Upper lobe of right lung (tissue), 1 donor: Measurements from ENCODE around the gene PPM1E. TPM values are rescaled to one million over a fixed set of nuclear protein-coding genes. Genes with fewer than 3 reads are reported as not detected.

ENCODE experiments used
- ATAC-seq: fragments of 200-7000 bp; cut with Tn5 transposase; one replicate; pipeline ENCODE4 v1.9.1; 2020; ENCODE audit warnings: mild to moderate bottlenecking, moderate library complexity
- DNase-seq: peaks from one replicate; pipeline ENCODE4 v3.0.0-alpha.2; 2020
- H3K27ac ChIP-seq: fragments of 200-600 bp; one replicate; pipeline ENCODE4 v1.8.0; 2022
- H3K27me3 ChIP-seq: fragments of 200-600 bp; one replicate; pipeline ENCODE4 v1.8.0; 2022; ENCODE audit warnings: mild to moderate bottlenecking
- H3K36me3 ChIP-seq: fragments of 200-600 bp; one replicate; pipeline ENCODE4 v1.8.0; 2022
- H3K4me1 ChIP-seq: fragments of 200-600 bp; one replicate; pipeline ENCODE4 v1.8.0; 2022
- H3K4me3 ChIP-seq: fragments of 200-600 bp; one replicate; pipeline ENCODE4 v1.8.0; 2022; ENCODE audit warnings: mild to moderate bottlenecking
- H3K9me3 ChIP-seq: fragments of 200-600 bp; one replicate; pipeline ENCODE4 v1.8.0; 2022
- CTCF ChIP-seq: fragments of 200-600 bp; IDR thresholded peaks from one replicate; pipeline ENCODE4 v1.8.0; 2022; ENCODE audit warnings: antibody characterized with exemption
- intact Hi-C: fragments of 100-400 bp; cut with DNase I; formaldehyde crosslinking; loops from one replicate; pipeline ENCODE4 v1.11.0; 2022
- total RNA-seq: library from RNA; stranded (reverse); fragmentation: NEBNext Ultra II Directional; extraction: Animal tissue kit (Norgen Biotek cat#: 25700); gene quantifications from one replicate; pipeline ENCODE4 v1.2.1, GENCODE V29; 2021
- donor health status: DM: no; HTN: yes; CAD: no; lungs with severe emphysema.

The PPM1E gene
- total RNA-seq, 1 donor from 2014 or later: not detected

- intact Hi-C loops: loop anchor here (10.0 kb wide), 1 partner anchor 467 kb away; no protein-coding TSS in a partner anchor
- Histone ChIP-seq H3K36me3 (no peaks in the 10 kb centered on the region), H3K27me3 (no peaks in the 10 kb centered on the region), H3K9me3 (no peaks in the 10 kb centered on the region), H3K4me3 (no peak overlapping the region), H3K4me1 (no peaks in the 10 kb centered on the region), H3K27ac (peak overlapping the region; percentile 58)
- no peak for TF ChIP-seq CTCF
- peak; percentile 94 for ATAC-seq
- no peak for DNase-seq
These were observed 236.2 kb downstream of the PPM1E start for GRCh38 chr17:58991718-58992331.

DNA sequence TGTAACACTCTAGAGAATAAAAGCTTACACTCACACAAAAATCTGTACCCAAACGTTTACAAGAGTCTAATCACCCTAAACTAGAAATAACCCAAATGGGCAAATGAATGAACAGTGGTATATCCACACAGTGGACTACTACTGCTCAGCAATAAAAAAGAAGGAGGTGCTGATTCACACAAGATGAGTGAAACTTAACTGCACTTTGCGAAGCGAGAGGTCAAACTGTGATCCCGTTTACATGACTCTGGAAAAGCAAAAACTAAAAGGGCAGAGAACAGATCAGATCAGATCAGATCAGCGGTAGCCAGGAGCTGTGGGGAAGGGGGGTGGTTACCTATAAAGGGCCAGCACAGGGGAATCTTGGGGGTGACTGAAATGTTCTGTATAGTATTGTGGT lies 237.7 kb downstream of the PPM1E start:
- DNase-seq: no peak
- H3K4me3 ChIP-seq: no peak overlapping the region
- no peak for TF ChIP-seq CTCF
- no peak overlapping the region for H3K27ac ChIP-seq
- H3K4me1 ChIP-seq: no peaks in the 10 kb centered on the region
- no peaks in the 10 kb centered on the region for H3K9me3 ChIP-seq
- no peaks in the 10 kb centered on the region for H3K36me3 ChIP-seq
- intact Hi-C loops: loop anchor here (10.0 kb wide), 1 partner anchor 469 kb away; no protein-coding TSS in a partner anchor
- ATAC-seq: no peak
- H3K27me3 ChIP-seq: no peaks in the 10 kb centered on the region

DNA sequence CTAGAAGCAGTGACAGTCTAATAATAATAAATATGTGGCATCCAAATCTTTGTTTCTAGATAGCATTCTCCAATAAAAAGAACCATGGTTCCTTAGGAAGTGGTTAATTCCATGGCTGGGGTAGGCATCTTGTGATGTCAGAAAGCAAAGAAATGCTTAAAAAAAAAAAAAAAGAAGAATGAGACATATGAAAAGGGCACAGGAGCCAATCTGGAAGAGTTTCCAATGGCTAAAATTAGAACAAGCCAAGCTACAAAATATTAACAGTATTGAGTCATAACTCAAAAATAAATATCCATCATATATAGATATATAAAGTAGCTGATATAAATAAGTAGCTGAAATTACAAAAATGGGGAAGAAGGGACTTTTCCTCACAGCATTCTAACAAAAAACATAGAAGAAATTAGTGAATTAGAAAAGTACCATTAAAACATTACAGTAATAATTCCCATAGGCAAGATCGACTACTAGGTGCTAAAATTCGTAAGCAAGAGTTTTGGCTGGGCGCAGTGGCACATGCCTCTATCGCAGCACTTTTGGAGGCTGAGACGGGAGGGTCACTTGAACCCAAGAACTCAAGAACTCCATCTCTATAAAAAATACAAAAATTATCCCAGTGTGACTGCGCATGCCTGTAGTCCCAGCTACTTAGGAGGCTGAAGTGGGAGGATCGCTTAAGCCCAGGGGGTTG lies 239.7 kb downstream of the PPM1E start:
- H3K4me1 ChIP-seq: no peaks in the 10 kb centered on the region
- no peaks in the 10 kb centered on the region for H3K27me3 ChIP-seq
- H3K9me3 ChIP-seq: no peaks in the 10 kb centered on the region
- intact Hi-C loops: loop anchor here (10.0 kb wide), 1 partner anchor 471 kb away; no protein-coding TSS in a partner anchor
- ATAC-seq: no peak
- no peak for TF ChIP-seq CTCF
- H3K4me3 ChIP-seq: no peak overlapping the region
- peaks cover 17% of the 10 kb centered on the region for H3K36me3 ChIP-seq
- H3K27ac ChIP-seq: no peak overlapping the region
- DNase-seq: no peak

- ATAC-seq (no peak), DNase-seq (no peak)
- H3K9me3 ChIP-seq: no peaks in the 10 kb centered on the region
- TF ChIP-seq CTCF: no peak
- H3K27me3 ChIP-seq: no peaks in the 10 kb centered on the region
- peaks cover 17% of the 10 kb centered on the region for H3K36me3 ChIP-seq
- peaks cover under 1% of the 10 kb centered on the region for H3K4me1 ChIP-seq
- intact Hi-C loops: loop anchor here (10.0 kb wide), 1 partner anchor 472 kb away; no protein-coding TSS in a partner anchor
- H3K27ac ChIP-seq: peak overlapping the region; percentile 26
- H3K4me3 ChIP-seq: no peak overlapping the region
These were observed 241.3 kb downstream of the PPM1E start for GRCh38 chr17:58996968-58997367.

GRCh38 chr17:58997756-58998553 lies 242.3 kb downstream of the PPM1E start:
- Histone ChIP-seq H3K4me1 (peaks cover 4% of the 10 kb centered on the region), H3K27me3 (no peaks in the 10 kb centered on the region), H3K27ac (no peak overlapping the region), H3K36me3 (peaks cover 17% of the 10 kb centered on the region), H3K9me3 (no peaks in the 10 kb centered on the region), H3K4me3 (no peak overlapping the region)
- no peak for TF ChIP-seq CTCF
- ATAC-seq (no peak), DNase-seq (no peak)
- intact Hi-C loops: loop anchor here (10.0 kb wide), 1 partner anchor 473 kb away; no protein-coding TSS in a partner anchor
